HFFc6 (cell line): ENCODE measurements around the gene TMEM98. TPM values are rescaled to one million over a fixed set of nuclear protein-coding genes. Genes with fewer than 3 reads are reported as not detected.
A peak's percentile ranks its signal among the peaks of the same experiment; 100 is the strongest.

Experiments
- DNase-seq: peaks from one replicate; pipeline ENCODE4 v3.0.0-alpha.2; 2018
- H3K27ac Mint-ChIP-seq: 2 replicates; pipeline ENCODE4 v1.8.0; 2020; ENCODE audit warnings: mild to moderate bottlenecking, mixed read lengths
- H3K27me3 Mint-ChIP-seq: 2 replicates; pipeline ENCODE4 v1.8.0; 2021; ENCODE audit warnings: mild to moderate bottlenecking, moderate library complexity, mixed read lengths; ENCODE audit not compliant: insufficient read depth
- H3K36me3 Mint-ChIP-seq: 2 replicates; pipeline ENCODE4 v1.8.0; 2021; ENCODE audit warnings: low read depth, mixed read lengths
- H3K4me1 Mint-ChIP-seq: 2 replicates; pipeline ENCODE4 v1.8.0; 2020; ENCODE audit warnings: low read depth, mixed read lengths
- H3K4me3 Mint-ChIP-seq: 2 replicates; pipeline ENCODE4 v1.8.0; 2020; ENCODE audit warnings: mild to moderate bottlenecking, moderate library complexity, mixed read lengths
- H3K9me3 Mint-ChIP-seq: 2 replicates; pipeline ENCODE4 v1.8.0; 2020; ENCODE audit warnings: mild to moderate bottlenecking, mixed read lengths
- CTCF ChIP-seq: fragments of 200-600 bp; sonication (generic); IDR thresholded peaks from 2 replicates; pipeline ENCODE4 v1.5.0; 2021; ENCODE audit warnings: antibody characterized with exemption, mild to moderate bottlenecking
- total RNA-seq, 6 experiments: library from RNA; stranded (reverse); fragmentation: NEBNext Ultra II Directional; extraction: Animal tissue kit (Norgen Biotek cat#: 25700); gene quantifications; 2 replicates in 1 of 6; 3 replicates in 5 of 6; pipeline ENCODE4 v1.2.3, GENCODE V29; 2021

The TMEM98 gene
- total RNA-seq, 6 experiments from 2014 or later, result 34.4 to 66.9 (median 38.5) TPM

GRCh38 chr17:32931686-32932085, 3.7 kb downstream of the TMEM98 start:
- no peaks in the 10 kb centered on the region; the same call in 1 of the 2 replicates for H3K36me3 Mint-ChIP-seq
- no peak for DNase-seq
- H3K27me3 Mint-ChIP-seq, result peaks cover under 1% of the 10 kb centered on the region; the same call in 1 of the 2 replicates
- H3K9me3 Mint-ChIP-seq, result no peaks in the 10 kb centered on the region
- H3K4me3 Mint-ChIP-seq, result no peak overlapping the region
- H3K4me1 Mint-ChIP-seq, result peaks cover 11% of the 10 kb centered on the region; the same call in 1 of the 2 replicates
- no peak overlapping the region for H3K27ac Mint-ChIP-seq
- TF ChIP-seq CTCF, result no peak

- Mint-ChIP-seq H3K36me3 (peaks cover 3% of the 10 kb centered on the region; the same call in 1 of the 2 replicates), H3K9me3 (no peaks in the 10 kb centered on the region)
- no peak for DNase-seq
These were observed 5.9 kb downstream of the TMEM98 start for GRCh38 chr17:32933881-32934280.

GRCh38 chr17:32935726-32936125, 7.8 kb downstream of the TMEM98 start:
- no peaks in the 10 kb centered on the region for H3K9me3 Mint-ChIP-seq
- H3K4me1 Mint-ChIP-seq, result peaks cover 11% of the 10 kb centered on the region; the same call in 1 of the 2 replicates
- peaks cover 2% of the 10 kb centered on the region for H3K27me3 Mint-ChIP-seq
- no peak overlapping the region for H3K27ac Mint-ChIP-seq
- H3K4me3 Mint-ChIP-seq, result no peak overlapping the region
- peaks cover 10% of the 10 kb centered on the region; the same call in 1 of the 2 replicates for H3K36me3 Mint-ChIP-seq
- no peak for TF ChIP-seq CTCF
- DNase-seq, result no peak

More at GRCh38 chr17:32933881-32934280, 5.9 kb downstream of the TMEM98 start:
- Mint-ChIP-seq H3K27ac (no peak overlapping the region), H3K4me3 (no peak overlapping the region), H3K27me3 (peaks cover 2% of the 10 kb centered on the region; the same call in 1 of the 2 replicates), H3K4me1 (peaks cover 11% of the 10 kb centered on the region; the same call in 1 of the 2 replicates)
- no peak for TF ChIP-seq CTCF

GRCh38 chr17:32936186-32936893, 8.4 kb downstream of the TMEM98 start:
- DNase-seq, result no peak
- peaks cover 2% of the 10 kb centered on the region for H3K27me3 Mint-ChIP-seq
- H3K4me3 Mint-ChIP-seq, result no peak overlapping the region
- H3K27ac Mint-ChIP-seq, result no peak overlapping the region
- TF ChIP-seq CTCF, result no peak
- H3K4me1 Mint-ChIP-seq, result peaks cover 10% of the 10 kb centered on the region; the same call in 1 of the 2 replicates
- H3K9me3 Mint-ChIP-seq, result no peaks in the 10 kb centered on the region
- H3K36me3 Mint-ChIP-seq, result peaks cover 16% of the 10 kb centered on the region

GRCh38 chr17:32936894-32937500, 9.0 kb downstream of the TMEM98 start:
- Mint-ChIP-seq H3K36me3 (peaks cover 19% of the 10 kb centered on the region), H3K4me3 (no peak overlapping the region), H3K4me1 (0 out of 2 replicates have a peak, but pooled peaks cover 5% of the 10 kb centered on the region), H3K27me3 (peaks cover 2% of the 10 kb centered on the region), H3K9me3 (no peaks in the 10 kb centered on the region), H3K27ac (no peak overlapping the region; the same call in 1 of the 2 replicates)
- TF ChIP-seq CTCF, result peak; percentile 93
- peak; percentile 25 for DNase-seq
